Measurements from ENCODE around the gene CHPT1.

The CHPT1 gene

DNA sequence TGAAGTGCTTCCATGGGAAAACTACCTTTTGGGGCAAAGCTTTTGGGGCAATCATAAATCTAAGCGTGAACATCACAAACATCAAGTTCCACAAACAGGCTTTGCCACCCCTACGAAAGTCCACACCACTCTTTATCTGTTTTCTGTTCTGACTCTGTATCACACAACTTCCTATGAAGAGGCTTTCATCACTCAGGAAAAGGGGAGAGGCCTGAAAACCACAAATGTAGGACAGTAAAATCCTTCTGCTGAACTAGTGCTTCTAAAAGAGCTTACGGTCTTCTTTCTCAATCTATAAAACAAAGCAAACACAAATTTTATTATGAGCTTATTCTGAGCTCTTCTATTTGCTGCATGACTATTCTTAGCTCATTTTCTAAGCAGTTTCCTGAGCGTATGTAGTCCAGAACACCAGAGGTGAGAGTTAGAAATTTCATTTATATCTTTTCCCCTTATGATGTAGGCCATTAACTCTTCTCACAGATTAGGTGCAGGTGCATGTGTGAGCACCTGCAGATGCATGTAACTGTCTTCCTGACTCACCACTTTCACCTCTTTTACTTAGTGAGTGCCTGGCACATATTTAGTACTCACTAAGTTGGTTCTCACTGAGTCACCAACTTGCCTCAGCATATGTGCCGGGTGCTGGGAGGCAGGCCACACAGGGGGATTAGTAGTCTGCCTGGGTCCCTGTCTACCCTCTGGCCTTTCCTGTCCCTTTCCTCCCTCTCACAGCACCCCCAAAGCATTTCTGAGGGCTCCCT is 74.8 kb downstream of the CHPT1 start:
- H4K20me1 ChIP-seq (ENCODE audit: insufficient read depth, low read length) = no peaks in the 10 kb centered on the region
- no peak for TF ChIP-seq EZH2 (IDR thresholded peaks at IDR 0.05; ENCODE audit: borderline replicate concordance, low read length)
- TF ChIP-seq, protein P1, sequence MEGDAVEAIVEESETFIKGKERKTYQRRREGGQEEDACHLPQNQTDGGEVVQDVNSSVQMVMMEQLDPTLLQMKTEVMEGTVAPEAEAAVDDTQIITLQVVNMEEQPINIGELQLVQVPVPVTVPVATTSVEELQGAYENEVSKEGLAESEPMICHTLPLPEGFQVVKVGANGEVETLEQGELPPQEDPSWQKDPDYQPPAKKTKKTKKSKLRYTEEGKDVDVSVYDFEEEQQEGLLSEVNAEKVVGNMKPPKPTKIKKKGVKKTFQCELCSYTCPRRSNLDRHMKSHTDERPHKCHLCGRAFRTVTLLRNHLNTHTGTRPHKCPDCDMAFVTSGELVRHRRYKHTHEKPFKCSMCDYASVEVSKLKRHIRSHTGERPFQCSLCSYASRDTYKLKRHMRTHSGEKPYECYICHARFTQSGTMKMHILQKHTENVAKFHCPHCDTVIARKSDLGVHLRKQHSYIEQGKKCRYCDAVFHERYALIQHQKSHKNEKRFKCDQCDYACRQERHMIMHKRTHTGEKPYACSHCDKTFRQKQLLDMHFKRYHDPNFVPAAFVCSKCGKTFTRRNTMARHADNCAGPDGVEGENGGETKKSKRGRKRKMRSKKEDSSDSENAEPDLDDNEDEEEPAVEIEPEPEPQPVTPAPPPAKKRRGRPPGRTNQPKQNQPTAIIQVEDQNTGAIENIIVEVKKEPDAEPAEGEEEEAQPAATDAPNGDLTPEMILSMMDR (IDR thresholded peaks at IDR 0.05; ENCODE audit: low read length) = no peak
- H3F3A ChIP-seq (ENCODE audit: insufficient read depth, low read length) = no peaks in the 10 kb centered on the region
- H3K27me3 ChIP-seq (ENCODE audit: insufficient read depth, low read length) = no peaks in the 10 kb centered on the region
- H3K27ac ChIP-seq (ENCODE audit: low read depth, low read length, poor library complexity, severe bottlenecking) = peak overlapping the region; percentile 1
- no peak overlapping the region for H3K4me2 ChIP-seq (ENCODE audit: low read length)
- H3K9me3 ChIP-seq (ENCODE audit: low read length) = no peaks in the 10 kb centered on the region
- H3K36me3 ChIP-seq (ENCODE audit: insufficient read depth, low read length) = peaks cover 43% of the 10 kb centered on the region; the same call in 1 of the 2 replicates
- no peak overlapping the region for H3K4me3 ChIP-seq (ENCODE audit: low read depth, low read length, poor library complexity, severe bottlenecking)
- peaks cover 10% of the 10 kb centered on the region for H3K4me1 ChIP-seq (ENCODE audit: insufficient read depth, low read length, severe bottlenecking)
- no peaks in the 10 kb centered on the region for H3K79me2 ChIP-seq (ENCODE audit: insufficient read depth, low read length)
- no peak overlapping the region for H2AFZ ChIP-seq (ENCODE audit: low read length)
- H3K9me2 ChIP-seq (ENCODE audit: low read depth, low read length) = no peaks in the 10 kb centered on the region
- H3K9ac ChIP-seq (ENCODE audit: low read length) = no peak overlapping the region; the same call in 1 of the 2 replicates

DNA sequence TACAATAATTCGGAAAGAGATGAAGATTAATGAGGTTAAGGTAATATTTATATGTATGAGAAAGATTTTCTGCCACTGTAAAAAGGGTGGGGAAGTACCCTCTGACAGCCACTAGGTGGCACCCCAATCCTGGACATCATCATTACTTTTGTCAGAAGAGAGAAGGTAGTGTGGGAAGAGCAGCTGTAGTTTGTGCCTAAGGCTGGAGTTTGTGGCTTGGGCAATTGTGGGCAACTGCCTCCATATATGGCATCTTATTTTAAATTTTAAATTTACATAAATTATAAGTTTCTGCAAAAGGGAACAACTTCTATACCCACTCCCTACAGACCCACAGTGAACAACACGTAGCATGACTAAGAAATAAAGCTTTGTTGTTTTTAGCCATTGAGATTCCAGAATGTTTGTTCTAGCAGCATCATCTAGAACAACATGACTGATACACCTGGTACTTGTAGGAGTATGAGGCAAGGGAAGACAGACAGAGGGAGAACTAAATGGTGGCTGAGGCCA is 76.3 kb downstream of the CHPT1 start:
- Histone ChIP-seq H3F3A (ENCODE audit: insufficient read depth, low read length) (no peaks in the 10 kb centered on the region), H3K36me3 (ENCODE audit: insufficient read depth, low read length) (peaks cover 29% of the 10 kb centered on the region; the same call in 1 of the 2 replicates), H3K79me2 (ENCODE audit: insufficient read depth, low read length) (no peaks in the 10 kb centered on the region), H3K4me2 (ENCODE audit: low read length) (no peak overlapping the region), H3K4me3 (ENCODE audit: low read depth, low read length, poor library complexity, severe bottlenecking) (no peak overlapping the region), H4K20me1 (ENCODE audit: insufficient read depth, low read length) (no peaks in the 10 kb centered on the region), H3K27me3 (ENCODE audit: insufficient read depth, low read length) (no peaks in the 10 kb centered on the region), H3K27ac (ENCODE audit: low read depth, low read length, poor library complexity, severe bottlenecking) (no peak overlapping the region), H3K9ac (ENCODE audit: low read length) (no peak overlapping the region), H2AFZ (ENCODE audit: low read length) (no peak overlapping the region), H3K4me1 (ENCODE audit: insufficient read depth, low read length, severe bottlenecking) (peaks cover 17% of the 10 kb centered on the region), H3K9me3 (ENCODE audit: low read length) (no peaks in the 10 kb centered on the region), H3K9me2 (ENCODE audit: low read depth, low read length) (no peaks in the 10 kb centered on the region)
- TF ChIP-seq, protein P1 (IDR thresholded peaks at IDR 0.05; ENCODE audit: low read length) = peak; percentile 88
- TF ChIP-seq EZH2 (IDR thresholded peaks at IDR 0.05; ENCODE audit: borderline replicate concordance, low read length) = no peak

DNA sequence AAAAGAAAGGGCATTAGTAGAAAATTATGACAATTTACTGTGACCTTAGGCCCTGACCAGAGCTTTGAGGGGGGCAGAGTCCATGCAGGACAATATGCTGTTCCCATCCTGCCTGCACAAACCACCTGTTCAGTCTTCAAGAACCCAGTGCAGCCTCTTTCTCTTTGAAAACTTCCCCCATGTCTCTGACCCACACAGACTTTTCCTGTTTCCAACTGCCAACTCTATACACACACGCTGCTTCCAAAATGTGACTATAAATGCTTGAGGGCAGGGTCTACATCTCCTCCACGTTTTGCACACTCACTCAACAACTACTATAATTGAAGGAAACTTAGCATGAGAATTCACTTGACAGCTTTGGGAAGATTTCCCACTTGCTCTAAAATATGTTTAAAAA is 78.4 kb downstream of the CHPT1 start:
- Histone ChIP-seq H3K27ac (ENCODE audit: low read depth, low read length, poor library complexity, severe bottlenecking) (no peak overlapping the region), H3K9ac (ENCODE audit: low read length) (no peak overlapping the region), H3K79me2 (ENCODE audit: insufficient read depth, low read length) (no peaks in the 10 kb centered on the region), H3K4me2 (ENCODE audit: low read length) (no peak overlapping the region), H3K4me1 (ENCODE audit: insufficient read depth, low read length, severe bottlenecking) (peaks cover 26% of the 10 kb centered on the region), H4K20me1 (ENCODE audit: insufficient read depth, low read length) (no peaks in the 10 kb centered on the region), H3K36me3 (ENCODE audit: insufficient read depth, low read length) (peaks cover 28% of the 10 kb centered on the region; the same call in 1 of the 2 replicates), H2AFZ (ENCODE audit: low read length) (no peak overlapping the region), H3K27me3 (ENCODE audit: insufficient read depth, low read length) (no peaks in the 10 kb centered on the region), H3K9me3 (ENCODE audit: low read length) (no peaks in the 10 kb centered on the region), H3K4me3 (ENCODE audit: low read depth, low read length, poor library complexity, severe bottlenecking) (no peak overlapping the region), H3F3A (ENCODE audit: insufficient read depth, low read length) (no peaks in the 10 kb centered on the region), H3K9me2 (ENCODE audit: low read depth, low read length) (no peaks in the 10 kb centered on the region)
- no peak for TF ChIP-seq EZH2 (IDR thresholded peaks at IDR 0.05; ENCODE audit: borderline replicate concordance, low read length)
- TF ChIP-seq, protein P1 (IDR thresholded peaks at IDR 0.05; ENCODE audit: low read length) = no peak

All from OCI-LY1 (cell line).